ENCODE measurements around the gene ERGIC1.
A peak's percentile ranks its signal among the peaks of the same experiment; 100 is the strongest.
"Not testable (repeated sequence)": the region's sequence is repeated elsewhere in the genome, so short reads cannot be mapped to it uniquely, and the experiment has no call there.

Gene ERGIC1

GRCh38 chr5:172830275-172830799, 3.7 kb upstream of the ERGIC1 start:
- no peak for DNase-seq

GRCh38 chr5:172830876-172831662, 3.0 kb upstream of the ERGIC1 start:
- no peak for DNase-seq

- DNase-seq: no peak
Measured at GRCh38 chr5:172832383-172833315, 1.4 kb upstream of the ERGIC1 start.

- no peak for DNase-seq
Measured at GRCh38 chr5:172833372-172833685, 722 bp upstream of the ERGIC1 start.

- no peak for DNase-seq
Measured at GRCh38 chr5:172834415-172835289, 601 bp downstream of the ERGIC1 start.

- peak in 1 of 2 donors; percentile 5 for DNase-seq
Measured at GRCh38 chr5:172835290-172835993, 1.4 kb downstream of the ERGIC1 start.

- no peak for DNase-seq
Measured at GRCh38 chr5:172835994-172836356, 1.9 kb downstream of the ERGIC1 start.

- DNase-seq: peak in 1 of 2 donors; percentile 18
Measured at GRCh38 chr5:172837640-172838039, 3.6 kb downstream of the ERGIC1 start.

- DNase-seq: no peak
Measured at GRCh38 chr5:172838151-172838875, 4.3 kb downstream of the ERGIC1 start.

GRCh38 chr5:172839669-172840431, 5.8 kb downstream of the ERGIC1 start:
- no peak for DNase-seq

GRCh38 chr5:172840432-172841154, 6.5 kb downstream of the ERGIC1 start:
- no peak for DNase-seq

- no peak for DNase-seq
Measured at GRCh38 chr5:172841256-172841655, 7.2 kb downstream of the ERGIC1 start.

GRCh38 chr5:172843825-172844576, 9.9 kb downstream of the ERGIC1 start:
- DNase-seq: no peak

GRCh38 chr5:172844577-172844838, 10.5 kb downstream of the ERGIC1 start:
- DNase-seq: no peak

- no peak for DNase-seq
Measured at GRCh38 chr5:172845154-172845553, 11.1 kb downstream of the ERGIC1 start.

- DNase-seq: no peak
Measured at GRCh38 chr5:172845576-172845975, 11.5 kb downstream of the ERGIC1 start.

GRCh38 chr5:172846249-172846648, 12.2 kb downstream of the ERGIC1 start:
- no peak for DNase-seq

GRCh38 chr5:172846677-172847076, 12.6 kb downstream of the ERGIC1 start:
- no peak for DNase-seq

- DNase-seq: not testable (repeated sequence)
Measured at GRCh38 chr5:172847584-172847983, 13.5 kb downstream of the ERGIC1 start.
